ENCODE measurements around the gene PTPRJ. TPM values are rescaled to one million over a fixed set of nuclear protein-coding genes. Genes with fewer than 3 reads are reported as not detected.

PTPRJ gene
- total and polyA plus RNA-seq, 2 of the 13 experiments (the other 11 are each of a cell fraction or from before 2014, with no cell fraction given): 1.0 to 1.2 TPM

DNA sequence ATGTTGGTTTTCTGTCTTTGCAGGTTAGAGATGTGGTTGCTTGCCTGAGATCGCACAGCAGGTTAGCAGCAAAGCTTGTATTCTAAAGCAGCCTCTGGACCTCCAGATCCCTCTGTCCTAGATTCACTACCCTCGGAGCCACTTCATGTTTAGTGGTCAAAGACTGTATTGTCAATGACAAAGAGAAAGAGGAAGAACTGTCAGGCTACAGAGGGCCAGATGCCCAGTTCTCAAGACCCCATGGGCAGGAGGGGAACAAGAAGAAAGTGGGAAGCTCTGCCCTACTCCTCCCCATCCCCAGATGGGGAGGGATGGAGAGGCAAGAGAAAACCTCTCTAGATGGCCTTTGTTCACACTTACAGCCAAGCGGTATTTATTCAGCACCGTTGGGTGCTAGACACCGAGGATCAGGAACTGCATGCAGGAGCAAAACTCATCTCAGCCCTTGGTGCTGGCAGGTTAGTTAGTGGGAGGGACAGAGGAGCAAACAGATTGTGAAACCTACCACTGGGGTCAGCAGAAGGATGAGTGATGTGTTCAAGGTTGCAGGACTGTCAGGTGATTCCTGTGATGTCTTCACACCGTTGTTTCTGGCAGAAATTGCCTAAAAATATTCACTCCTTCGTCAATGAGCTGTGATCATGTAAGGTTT lies 38.3 kb upstream of the PTPRJ start (continued):
- no peak for TF ChIP-seq ZNF772 (CRISPR knock-in tag; IDR thresholded peaks at IDR 0.05)
- TF ChIP-seq CHCHD3 (CRISPR knock-in tag; IDR thresholded peaks at IDR 0.05): no peak
- TF ChIP-seq ZSCAN9 (CRISPR knock-in tag; IDR thresholded peaks at IDR 0.05; ENCODE audit: borderline replicate concordance): no peak
- no peak for TF ChIP-seq ZNF878 (CRISPR knock-in tag; IDR thresholded peaks at IDR 0.05)
- TF ChIP-seq YEATS4 (CRISPR knock-in tag; IDR thresholded peaks at IDR 0.05; ENCODE audit: borderline replicate concordance): no peak
- TF ChIP-seq ZZZ3 (CRISPR knock-in tag; IDR thresholded peaks at IDR 0.05; ENCODE audit: borderline replicate concordance): no peak
- TF ChIP-seq ZMYM4 (CRISPR knock-in tag; IDR thresholded peaks at IDR 0.05): peak; percentile 23; the same call in 1 of the 2 replicates
- no peak for TF ChIP-seq ZNF264 (CRISPR knock-in tag; IDR thresholded peaks at IDR 0.05)
- TF ChIP-seq, protein P1, sequence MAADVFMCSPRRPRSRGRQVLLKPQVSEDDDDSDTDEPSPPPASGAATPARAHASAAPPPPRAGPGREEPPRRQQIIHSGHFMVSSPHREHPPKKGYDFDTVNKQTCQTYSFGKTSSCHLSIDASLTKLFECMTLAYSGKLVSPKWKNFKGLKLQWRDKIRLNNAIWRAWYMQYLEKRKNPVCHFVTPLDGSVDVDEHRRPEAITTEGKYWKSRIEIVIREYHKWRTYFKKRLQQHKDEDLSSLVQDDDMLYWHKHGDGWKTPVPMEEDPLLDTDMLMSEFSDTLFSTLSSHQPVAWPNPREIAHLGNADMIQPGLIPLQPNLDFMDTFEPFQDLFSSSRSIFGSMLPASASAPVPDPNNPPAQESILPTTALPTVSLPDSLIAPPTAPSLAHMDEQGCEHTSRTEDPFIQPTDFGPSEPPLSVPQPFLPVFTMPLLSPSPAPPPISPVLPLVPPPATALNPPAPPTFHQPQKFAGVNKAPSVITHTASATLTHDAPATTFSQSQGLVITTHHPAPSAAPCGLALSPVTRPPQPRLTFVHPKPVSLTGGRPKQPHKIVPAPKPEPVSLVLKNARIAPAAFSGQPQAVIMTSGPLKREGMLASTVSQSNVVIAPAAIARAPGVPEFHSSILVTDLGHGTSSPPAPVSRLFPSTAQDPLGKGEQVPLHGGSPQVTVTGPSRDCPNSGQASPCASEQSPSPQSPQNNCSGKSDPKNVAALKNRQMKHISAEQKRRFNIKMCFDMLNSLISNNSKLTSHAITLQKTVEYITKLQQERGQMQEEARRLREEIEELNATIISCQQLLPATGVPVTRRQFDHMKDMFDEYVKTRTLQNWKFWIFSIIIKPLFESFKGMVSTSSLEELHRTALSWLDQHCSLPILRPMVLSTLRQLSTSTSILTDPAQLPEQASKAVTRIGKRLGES (CRISPR knock-in tag; IDR thresholded peaks at IDR 0.05; ENCODE audit: borderline replicate concordance): no peak
- TF ChIP-seq, protein P2, sequence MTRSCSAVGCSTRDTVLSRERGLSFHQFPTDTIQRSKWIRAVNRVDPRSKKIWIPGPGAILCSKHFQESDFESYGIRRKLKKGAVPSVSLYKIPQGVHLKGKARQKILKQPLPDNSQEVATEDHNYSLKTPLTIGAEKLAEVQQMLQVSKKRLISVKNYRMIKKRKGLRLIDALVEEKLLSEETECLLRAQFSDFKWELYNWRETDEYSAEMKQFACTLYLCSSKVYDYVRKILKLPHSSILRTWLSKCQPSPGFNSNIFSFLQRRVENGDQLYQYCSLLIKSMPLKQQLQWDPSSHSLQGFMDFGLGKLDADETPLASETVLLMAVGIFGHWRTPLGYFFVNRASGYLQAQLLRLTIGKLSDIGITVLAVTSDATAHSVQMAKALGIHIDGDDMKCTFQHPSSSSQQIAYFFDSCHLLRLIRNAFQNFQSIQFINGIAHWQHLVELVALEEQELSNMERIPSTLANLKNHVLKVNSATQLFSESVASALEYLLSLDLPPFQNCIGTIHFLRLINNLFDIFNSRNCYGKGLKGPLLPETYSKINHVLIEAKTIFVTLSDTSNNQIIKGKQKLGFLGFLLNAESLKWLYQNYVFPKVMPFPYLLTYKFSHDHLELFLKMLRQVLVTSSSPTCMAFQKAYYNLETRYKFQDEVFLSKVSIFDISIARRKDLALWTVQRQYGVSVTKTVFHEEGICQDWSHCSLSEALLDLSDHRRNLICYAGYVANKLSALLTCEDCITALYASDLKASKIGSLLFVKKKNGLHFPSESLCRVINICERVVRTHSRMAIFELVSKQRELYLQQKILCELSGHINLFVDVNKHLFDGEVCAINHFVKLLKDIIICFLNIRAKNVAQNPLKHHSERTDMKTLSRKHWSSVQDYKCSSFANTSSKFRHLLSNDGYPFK (CRISPR knock-in tag; IDR thresholded peaks at IDR 0.05; ENCODE audit: borderline replicate concordance): no peak
- no peak for TF ChIP-seq CAMTA2 (CRISPR knock-in tag; IDR thresholded peaks at IDR 0.05; ENCODE audit: borderline replicate concordance)
- TF ChIP-seq ATF7-NPFF (CRISPR knock-in tag; IDR thresholded peaks at IDR 0.05; ENCODE audit: low read depth): no peak
- TF ChIP-seq, protein P3, sequence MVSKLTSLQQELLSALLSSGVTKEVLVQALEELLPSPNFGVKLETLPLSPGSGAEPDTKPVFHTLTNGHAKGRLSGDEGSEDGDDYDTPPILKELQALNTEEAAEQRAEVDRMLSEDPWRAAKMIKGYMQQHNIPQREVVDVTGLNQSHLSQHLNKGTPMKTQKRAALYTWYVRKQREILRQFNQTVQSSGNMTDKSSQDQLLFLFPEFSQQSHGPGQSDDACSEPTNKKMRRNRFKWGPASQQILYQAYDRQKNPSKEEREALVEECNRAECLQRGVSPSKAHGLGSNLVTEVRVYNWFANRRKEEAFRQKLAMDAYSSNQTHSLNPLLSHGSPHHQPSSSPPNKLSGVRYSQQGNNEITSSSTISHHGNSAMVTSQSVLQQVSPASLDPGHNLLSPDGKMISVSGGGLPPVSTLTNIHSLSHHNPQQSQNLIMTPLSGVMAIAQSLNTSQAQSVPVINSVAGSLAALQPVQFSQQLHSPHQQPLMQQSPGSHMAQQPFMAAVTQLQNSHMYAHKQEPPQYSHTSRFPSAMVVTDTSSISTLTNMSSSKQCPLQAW (CRISPR knock-in tag; IDR thresholded peaks at IDR 0.05): peak; percentile 61
- TF ChIP-seq, protein P4, sequence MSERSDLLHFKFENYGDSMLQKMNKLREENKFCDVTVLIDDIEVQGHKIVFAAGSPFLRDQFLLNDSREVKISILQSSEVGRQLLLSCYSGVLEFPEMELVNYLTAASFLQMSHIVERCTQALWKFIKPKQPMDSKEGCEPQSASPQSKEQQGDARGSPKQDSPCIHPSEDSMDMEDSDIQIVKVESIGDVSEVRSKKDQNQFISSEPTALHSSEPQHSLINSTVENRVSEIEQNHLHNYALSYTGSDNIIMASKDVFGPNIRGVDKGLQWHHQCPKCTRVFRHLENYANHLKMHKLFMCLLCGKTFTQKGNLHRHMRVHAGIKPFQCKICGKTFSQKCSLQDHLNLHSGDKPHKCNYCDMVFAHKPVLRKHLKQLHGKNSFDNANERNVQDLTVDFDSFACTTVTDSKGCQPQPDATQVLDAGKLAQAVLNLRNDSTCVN (CRISPR knock-in tag; IDR thresholded peaks at IDR 0.05; ENCODE audit: borderline replicate concordance): no peak; the same call in 1 of the 2 replicates
- TF ChIP-seq SNRNP70 (IDR thresholded peaks at IDR 0.05; ENCODE audit: low read depth, low read length): no peak
- no peak for TF ChIP-seq ZNF101 (CRISPR knock-in tag; IDR thresholded peaks at IDR 0.05; ENCODE audit: borderline replicate concordance, low read depth)
- TF ChIP-seq PHF21A (CRISPR knock-in tag; IDR thresholded peaks at IDR 0.05): peak; percentile 61
- TF ChIP-seq TAF15 (IDR thresholded peaks at IDR 0.05; ENCODE audit: low read depth, low read length, poor library complexity, severe bottlenecking): no peak
